Bronchial epithelial cell (primary cell): ENCODE results near the gene ZNF626. TPM values are rescaled to one million over a fixed set of nuclear protein-coding genes. Genes with fewer than 3 reads are reported as not detected.
"Not testable (repeated sequence)": the region's sequence is repeated elsewhere in the genome, so short reads cannot be mapped to it uniquely, and the experiment has no call there.

Experiments used
- DNase-seq: peaks from one replicate; pipeline ENCODE4 v3.0.0-alpha.2; 2010; ENCODE audit warnings: low read depth
- FAIRE-seq: peaks from 2 replicates; lab custom pipeline; 2011; peaks lifted over from hg19 to GRCh38; lab: Jason Lieb, UNC
- H3K27me3 ChIP-seq: 2 replicates; pipeline ENCODE4 v1.5.1; 2011; ENCODE audit warnings: low read length; ENCODE audit not compliant: control insufficient read depth, insufficient read depth
- H3K36me3 ChIP-seq: 2 replicates; pipeline ENCODE4 v1.5.1; 2011; ENCODE audit warnings: low read length; ENCODE audit not compliant: control insufficient read depth, insufficient read depth
- H3K4me3 ChIP-seq: 2 replicates; pipeline ENCODE4 v1.5.1; 2011; ENCODE audit warnings: mild to moderate bottlenecking, low read depth, low read length, control low read depth
- total RNA-seq: library from RNA; depleted of rRNA; stranded (reverse); fragments of >200 nt; gene quantifications from 2 replicates; pipeline ENCODE4 v1.2.1, GENCODE V29; 2014
- TF ChIP-seq, protein P1 (sequence below): IDR thresholded peaks from 2 replicates; pipeline ENCODE4 v1.5.1; 2011; ENCODE audit warnings: mild to moderate bottlenecking, moderate library complexity, low read length, control low read depth, inconsistent platforms; ENCODE audit not compliant: insufficient read depth, severe bottlenecking

ZNF626 gene
- total RNA-seq, 1 donor from 2014 or later: 12.9 TPM

DNA sequence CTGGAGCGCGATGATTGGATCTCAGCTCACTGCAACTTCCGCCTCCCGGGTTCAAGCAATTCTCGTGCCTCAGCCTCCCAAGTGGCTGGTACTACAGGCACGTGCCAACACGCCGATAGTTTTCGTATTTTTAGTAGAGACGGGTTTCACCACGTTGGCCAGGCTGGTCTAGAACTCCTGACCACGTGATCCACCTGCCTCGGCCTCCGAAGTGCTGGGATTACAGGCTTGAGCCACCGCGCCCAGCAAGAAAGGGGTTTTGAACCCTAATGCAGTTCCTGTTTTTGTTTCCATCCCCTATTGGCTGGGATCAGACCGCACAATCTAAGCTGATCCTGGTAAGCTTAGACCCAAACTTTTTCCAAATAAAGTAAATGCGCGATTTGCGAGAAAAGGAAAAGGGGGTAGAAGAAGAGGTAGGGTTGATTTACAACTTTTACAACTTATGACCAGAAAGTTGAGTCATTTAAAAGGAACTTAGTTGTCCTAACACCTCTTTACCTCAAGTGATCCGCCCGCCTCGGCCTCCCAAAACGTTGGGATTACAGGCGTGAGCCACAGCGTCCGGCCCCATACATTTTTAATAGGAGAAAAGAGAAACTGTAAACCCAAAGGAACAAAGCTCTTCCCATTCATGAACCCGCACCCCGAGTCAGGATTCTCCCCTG, 764 bp downstream of the ZNF626 start:
- DNase-seq: peak; percentile 16
- Histone ChIP-seq H3K36me3 (peaks cover 1% of the 10 kb centered on the region), H3K27me3 (no peaks in the 10 kb centered on the region), H3K4me3 (peak overlapping the region; percentile 53)
- TF ChIP-seq, protein P1, sequence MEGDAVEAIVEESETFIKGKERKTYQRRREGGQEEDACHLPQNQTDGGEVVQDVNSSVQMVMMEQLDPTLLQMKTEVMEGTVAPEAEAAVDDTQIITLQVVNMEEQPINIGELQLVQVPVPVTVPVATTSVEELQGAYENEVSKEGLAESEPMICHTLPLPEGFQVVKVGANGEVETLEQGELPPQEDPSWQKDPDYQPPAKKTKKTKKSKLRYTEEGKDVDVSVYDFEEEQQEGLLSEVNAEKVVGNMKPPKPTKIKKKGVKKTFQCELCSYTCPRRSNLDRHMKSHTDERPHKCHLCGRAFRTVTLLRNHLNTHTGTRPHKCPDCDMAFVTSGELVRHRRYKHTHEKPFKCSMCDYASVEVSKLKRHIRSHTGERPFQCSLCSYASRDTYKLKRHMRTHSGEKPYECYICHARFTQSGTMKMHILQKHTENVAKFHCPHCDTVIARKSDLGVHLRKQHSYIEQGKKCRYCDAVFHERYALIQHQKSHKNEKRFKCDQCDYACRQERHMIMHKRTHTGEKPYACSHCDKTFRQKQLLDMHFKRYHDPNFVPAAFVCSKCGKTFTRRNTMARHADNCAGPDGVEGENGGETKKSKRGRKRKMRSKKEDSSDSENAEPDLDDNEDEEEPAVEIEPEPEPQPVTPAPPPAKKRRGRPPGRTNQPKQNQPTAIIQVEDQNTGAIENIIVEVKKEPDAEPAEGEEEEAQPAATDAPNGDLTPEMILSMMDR: no peak
- FAIRE-seq: no peak

DNA sequence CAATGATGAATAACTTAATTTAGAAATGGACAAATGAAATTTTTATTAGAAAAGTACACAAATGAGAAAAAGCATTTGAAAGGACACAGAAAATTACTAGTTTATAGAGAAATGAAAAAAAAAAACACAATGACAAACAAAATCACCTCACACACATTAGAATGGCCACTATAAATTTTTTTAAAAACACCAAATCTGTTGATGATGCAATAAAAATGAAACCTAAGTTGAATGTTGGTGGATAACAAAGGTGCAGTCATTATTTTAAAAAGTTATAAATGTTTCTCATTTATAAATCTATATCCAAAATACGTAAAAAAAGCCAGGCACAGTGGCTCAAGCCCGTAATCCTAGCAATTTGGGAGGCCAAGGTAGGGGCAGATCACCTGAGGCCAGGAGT, 20.8 kb downstream of the ZNF626 start:
- FAIRE-seq: no peak
- TF ChIP-seq, protein P1: no peak
- H3K4me3 ChIP-seq: no peak overlapping the region
- DNase-seq: no peak
- no peaks in the 10 kb centered on the region for H3K27me3 ChIP-seq
- peaks cover 8% of the 10 kb centered on the region for H3K36me3 ChIP-seq

DNA sequence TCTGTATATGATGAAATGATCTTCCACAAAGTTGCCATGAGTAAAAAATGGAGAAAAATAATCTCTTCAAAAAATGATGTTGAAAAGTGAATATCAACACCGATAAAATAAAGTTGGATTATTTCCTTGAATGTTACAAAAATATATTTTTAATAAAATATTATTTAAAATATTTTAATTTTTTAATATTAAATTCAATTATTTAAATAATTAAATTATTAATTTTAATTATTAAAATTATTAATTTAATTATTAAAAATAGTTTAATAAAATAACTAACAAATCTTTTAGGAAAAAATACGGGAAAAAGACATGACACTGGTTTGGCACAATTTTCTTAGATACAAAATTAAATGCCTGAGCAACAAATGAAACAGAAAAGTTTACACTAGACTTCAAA, 21.3 kb downstream of the ZNF626 start:
- DNase-seq (no peak), FAIRE-seq (no peak)
- Histone ChIP-seq H3K27me3 (no peaks in the 10 kb centered on the region), H3K4me3 (no peak overlapping the region), H3K36me3 (peaks cover 10% of the 10 kb centered on the region)
- TF ChIP-seq, protein P1: no peak

DNA sequence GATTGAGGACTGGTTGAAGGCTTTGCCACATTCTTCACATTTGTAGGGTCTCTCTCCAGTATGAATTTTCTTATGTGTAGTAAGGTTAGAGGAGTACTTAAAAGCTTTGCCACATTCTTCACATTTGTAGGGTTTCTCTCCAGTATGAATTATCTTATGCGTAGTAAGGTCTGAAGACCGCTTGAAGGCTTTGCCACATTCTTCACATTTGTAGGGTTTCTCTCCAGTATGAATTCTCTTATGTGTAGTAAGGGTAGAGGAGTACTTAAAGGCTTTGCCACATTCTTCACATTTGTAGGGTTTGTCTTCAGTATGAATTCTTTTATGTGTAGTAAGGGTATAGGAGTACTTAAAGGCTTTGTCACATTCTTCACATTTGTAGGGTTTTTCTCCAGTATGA, 36.8 kb downstream of the ZNF626 start:
- H3K36me3 ChIP-seq, H3K4me3 ChIP-seq, DNase-seq, FAIRE-seq, H3K27me3 ChIP-seq: not testable (repeated sequence)

DNA sequence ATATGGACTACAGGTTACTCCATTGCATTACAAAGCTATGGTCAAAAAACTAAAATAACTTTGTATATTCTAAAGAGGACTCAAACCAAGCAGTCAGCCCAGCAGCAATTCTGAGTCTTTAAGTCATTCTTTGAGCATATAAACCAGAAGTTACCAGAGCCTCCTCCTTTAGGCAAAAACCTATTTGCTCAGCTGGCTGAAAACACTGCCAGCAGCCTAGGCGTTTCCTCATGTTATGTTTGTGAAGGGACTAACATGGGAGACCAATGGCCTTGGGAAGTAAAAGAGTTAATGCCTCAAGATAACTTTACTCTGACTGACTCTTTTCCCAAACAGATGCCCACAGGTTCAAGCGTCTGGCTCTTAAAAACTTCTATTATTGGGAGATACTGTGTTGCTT, 45.3 kb downstream of the ZNF626 start:
- no peak for DNase-seq
- TF ChIP-seq, protein P1: no peak
- FAIRE-seq: no peak
- Histone ChIP-seq H3K4me3 (no peak overlapping the region), H3K36me3 (no peaks in the 10 kb centered on the region), H3K27me3 (no peaks in the 10 kb centered on the region)

DNA sequence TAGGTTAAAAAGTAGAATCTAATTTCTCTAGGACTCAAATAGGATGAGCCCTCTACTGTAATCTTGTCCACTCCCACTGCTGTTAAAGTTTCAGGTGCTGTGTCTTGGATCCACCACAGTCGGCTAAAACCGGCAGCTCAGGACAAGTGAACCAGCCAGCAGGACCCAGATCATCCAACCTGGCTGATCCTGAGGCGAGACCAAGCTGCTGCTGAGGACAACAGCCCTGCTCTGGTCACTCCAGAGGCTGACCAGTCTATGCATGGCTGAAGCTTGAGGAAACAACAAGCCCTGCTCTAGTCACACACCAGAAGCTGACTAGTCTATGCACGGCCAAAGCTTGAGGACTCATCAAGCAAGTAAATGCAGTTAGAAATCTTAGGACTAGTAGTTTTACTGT, 46.4 kb downstream of the ZNF626 start:
- FAIRE-seq: peak; percentile 76
- H3K27me3 ChIP-seq, H3K36me3 ChIP-seq, DNase-seq, H3K4me3 ChIP-seq: not testable (repeated sequence)
